K562 (cell line): Measurements from ENCODE around the gene TEPSIN. TPM values are rescaled to one million over a fixed set of nuclear protein-coding genes. Genes with fewer than 3 reads are reported as not detected.

Experiments
- ATAC-seq: fragments of 200-7000 bp; cut with Tn5 transposase; 3 replicates; pipeline ENCODE4 v1.9.1; 2020; ENCODE audit warnings: moderate library complexity
- BruUV-seq: library from RNA; stranded (reverse); fragments of 400-500 nt; replicated peaks from 2 replicates; lab custom pipeline; 2021; lab: Mats Ljungman, UMichigan
- CTCF ChIA-PET: fragments of 300-600 bp; formaldehyde crosslinking; extraction: SDS; loops from one replicate; lab custom pipeline; 2021; ENCODE audit warnings: low intra/inter-chr PET ratio; lab: Yijun Ruan, JAX
- POLR2A ChIA-PET: fragments of 300-600, 350-650 bp; sonication (Branson Sonifier 250); formaldehyde crosslinking; extraction: SDS; loops from one replicate; lab custom pipeline; 2021; ENCODE audit warnings: antibody characterized with exemption, inconsistent platforms; lab: Yijun Ruan, JAX
- DNase-seq, 4 experiments: peaks; one replicate each; pipeline versions ENCODE4 v3.0.0 to v3.0.0-alpha.2; 2011 to 2018; ENCODE audit warnings: low spot score in 3 of 4, mixed read lengths in 3 of 4; ENCODE audit errors: extremely low read depth in 1 of 4
- FAIRE-seq: peaks from 2 replicates; lab custom pipeline; 2011; peaks lifted over from hg19 to GRCh38; lab: Jason Lieb, UNC
- H2AFZ ChIP-seq: 2 replicates; pipeline ENCODE4 v1.6.0; 2011; ENCODE audit warnings: low read depth, low read length, control low read depth, inconsistent platforms
- H3K27ac ChIP-seq: fragments of 200-600 bp; 3 replicates; pipeline ENCODE4 v1.8.0; 2011; ENCODE audit warnings: low read depth, mild to moderate bottlenecking, control low read depth, inconsistent platforms, low read length, moderate library complexity, mixed read lengths; ENCODE audit errors: extremely low read depth
- H3K27me3 ChIP-seq, 2 experiments: fragments of 300-600 bp in 1 of 2; 2 replicates in 1 of 2; 3 replicates in 1 of 2; pipeline versions ENCODE4 v1.6.0 to v1.8.0; 2011; ENCODE audit warnings: inconsistent platforms in 2 of 2, low read length in 2 of 2, mild to moderate bottlenecking in 1 of 2, mixed read lengths in 1 of 2, moderate library complexity in 1 of 2; ENCODE audit not compliant: control insufficient read depth in 2 of 2, insufficient read depth in 2 of 2
- H3K36me3 ChIP-seq: fragments of 300-600 bp; 3 replicates; pipeline ENCODE4 v1.8.0; 2011; ENCODE audit warnings: mild to moderate bottlenecking, low read length, inconsistent platforms; ENCODE audit not compliant: control insufficient read depth, insufficient read depth
- H3K4me1 ChIP-seq, 2 experiments: fragments of 200-600 bp in 1 of 2; replicated peaks in 1 of 2; 2 replicates in 1 of 2; 3 replicates in 1 of 2; pipeline versions ENCODE4 v1.5.1 to v1.8.0; 2011; ENCODE audit warnings: inconsistent platforms in 2 of 2, low read length in 2 of 2, mild to moderate bottlenecking in 1 of 2, mixed read lengths in 1 of 2, moderate library complexity in 1 of 2; ENCODE audit not compliant: control insufficient read depth in 2 of 2, insufficient read depth in 2 of 2
- H3K4me2 ChIP-seq: 2 replicates; pipeline ENCODE4 v1.6.1; 2011; ENCODE audit warnings: low read length, control low read depth, inconsistent platforms, mixed read lengths; ENCODE audit not compliant: insufficient read depth
- H3K4me3 ChIP-seq: fragments of 200-600 bp; sonication (generic), shearing (Covaris generic); 2 replicates; pipeline ENCODE4 v1.5.1; 2016; ENCODE audit warnings: control low read depth, inconsistent platforms
- H3K79me2 ChIP-seq: fragments of 200-600 bp; 3 replicates; pipeline ENCODE4 v1.8.0; 2011; ENCODE audit warnings: low read length, inconsistent platforms; ENCODE audit not compliant: control insufficient read depth, insufficient read depth
- H3K9ac ChIP-seq, 2 experiments: 2 replicates each; pipeline versions ENCODE4 v1.6.0 to v1.6.1; 2011; ENCODE audit warnings: low read depth in 2 of 2, low read length in 2 of 2, control low read depth in 1 of 2, inconsistent platforms in 1 of 2, mild to moderate bottlenecking in 1 of 2, mixed read lengths in 1 of 2; ENCODE audit not compliant: insufficient read depth in 1 of 2
- H3K9me1 ChIP-seq: one replicate; pipeline ENCODE4 v1.6.0; 2011; ENCODE audit warnings: inconsistent platforms, mild to moderate bottlenecking, low read length, moderate library complexity; ENCODE audit not compliant: control insufficient read depth, insufficient read depth
- H3K9me3 ChIP-seq: replicated peaks from 2 replicates; pipeline ENCODE4 v1.5.1; 2011; ENCODE audit warnings: low read depth, low read length, inconsistent platforms; ENCODE audit not compliant: control insufficient read depth, insufficient read depth
- H4K20me1 ChIP-seq: replicated peaks from 2 replicates; pipeline ENCODE4 v1.6.1; 2011; ENCODE audit warnings: low read length, inconsistent platforms, mixed read lengths; ENCODE audit not compliant: control insufficient read depth, insufficient read depth
- ARID1B ChIP-seq: fragments of 450-650 bp; IDR thresholded peaks from 2 replicates; pipeline ENCODE4 v1.6.1; 2016; ENCODE audit warnings: antibody characterized with exemption, mild to moderate bottlenecking, inconsistent platforms
- ARID2 ChIP-seq: fragments of 450-650 bp; IDR thresholded peaks from 2 replicates; pipeline ENCODE4 v1.6.1; 2017; ENCODE audit warnings: antibody characterized with exemption, mild to moderate bottlenecking
- BCOR ChIP-seq: fragments of 450-650 bp; IDR thresholded peaks from 2 replicates; pipeline ENCODE4 v1.6.1; 2016
- CBFA2T3 ChIP-seq: fragments of 450-650 bp; IDR thresholded peaks from 2 replicates; pipeline ENCODE4 v1.6.1; 2017
- CCNT2 ChIP-seq: IDR thresholded peaks from 2 replicates; pipeline ENCODE4 v1.6.1; 2011; ENCODE audit warnings: borderline replicate concordance, low read depth, mild to moderate bottlenecking, moderate library complexity, mixed read lengths, low read length; ENCODE audit not compliant: insufficient read length; ENCODE audit errors: extremely low read depth
- CREB3 ChIP-seq: fragments of 450-650 bp; conservative IDR thresholded peaks from 2 replicates; pipeline ENCODE4 v1.6.1; 2016; ENCODE audit warnings: missing genetic modification characterization, low read depth, mild to moderate bottlenecking, missing compliant biosample characterization, moderate library complexity
- IRF2 ChIP-seq: sonication (generic); formaldehyde crosslinking; IDR thresholded peaks from 2 replicates; pipeline ENCODE4 v1.8.1; 2022; ENCODE audit warnings: mild to moderate bottlenecking, missing genetic modification reagents
- L3MBTL2 ChIP-seq: fragments of 450-650 bp; IDR thresholded peaks from 2 replicates; pipeline ENCODE4 v1.6.1; 2016; ENCODE audit warnings: mild to moderate bottlenecking, moderate library complexity
- LEF1 ChIP-seq: fragments of 450-650 bp; IDR thresholded peaks from 2 replicates; pipeline ENCODE4 v1.6.1; 2016; ENCODE audit warnings: mild to moderate bottlenecking
- PBX2 ChIP-seq, 2 experiments: IDR thresholded peaks in 1 of 2; conservative IDR thresholded peaks in 1 of 2; 2 replicates each; pipeline ENCODE4 v1.6.1; 2016; ENCODE audit warnings: low read depth in 2 of 2, mild to moderate bottlenecking in 1 of 2, missing compliant biosample characterization in 1 of 2, missing genetic modification characterization in 1 of 2, moderate library complexity in 1 of 2
- SAP30 ChIP-seq: fragments of 200-600 bp; sonication (generic); IDR thresholded peaks from 2 replicates; pipeline ENCODE4 v1.6.1; 2012; ENCODE audit warnings: borderline replicate concordance, low read depth, mild to moderate bottlenecking, moderate library complexity, low read length, control low read depth, inconsistent platforms; ENCODE audit not compliant: insufficient read depth, poor library complexity, severe bottlenecking
- SMARCE1 ChIP-seq: fragments of 450-650 bp; IDR thresholded peaks from 2 replicates; pipeline ENCODE4 v1.7.1; 2016; ENCODE audit warnings: mild to moderate bottlenecking
- TBL1XR1 ChIP-seq, 2 experiments: IDR thresholded peaks; 2 replicates each; pipeline ENCODE4 v1.6.1; 2012; ENCODE audit warnings: improper control_type of control experiment in 2 of 2, low read length in 2 of 2, mild to moderate bottlenecking in 1 of 2
- ZBTB2 ChIP-seq: fragments of 450-650 bp; IDR thresholded peaks from 2 replicates; pipeline ENCODE4 v1.6.1; 2016; ENCODE audit warnings: antibody characterized with exemption
- ZNF584 ChIP-seq: fragments of 200-800 bp; sonication (Bioruptor generic); IDR thresholded peaks from 2 replicates; pipeline ENCODE4 v1.6.1; 2016; ENCODE audit warnings: low read depth, mild to moderate bottlenecking, missing genetic modification characterization, missing compliant biosample characterization
- WGBS: fragments of 100-300 bp; shearing (Covaris generic); methylation state at CpG from one replicate; pipeline ENCODE4 v1.1.6; 2016; ENCODE audit warnings: low coverage, mixed read lengths; ENCODE audit not compliant: insufficient coverage; ENCODE audit errors: missing lambda C conversion rate; 5-methylcytosine and 5-hydroxymethylcytosine counted together
- in situ Hi-C: fragments of 300-500 bp; cut with MboI; formaldehyde crosslinking; loops from 4 replicates; pipeline ENCODE4 v1.15.0; 2018; ENCODE audit warnings: inconsistent platforms, mixed read lengths
- intact Hi-C: fragments of 100-400 bp; cut with micrococcal nuclease; formaldehyde crosslinking; loops from 2 replicates; pipeline ENCODE4 v1.14.2; 2022
- polyA plus RNA-seq, 8 experiments: library from polyadenylated mRNA; depleted of rRNA in 4 of 8; stranded (reverse) in 5 of 8; unstranded in 3 of 8; fragments of >200 nt; fragmentation: Nextera tagmentation in 2 of 8; fragmentation: Illumina TruSeq in 1 of 8; extraction: Ambion mirVana in 2 of 8; extraction: Trizol in 1 of 8; gene quantifications; 2 replicates each; pipeline versions ENCODE4 v1.2.1 to v1.2.3, GENCODE V29; 2011 to 2014; ENCODE audit warnings: inconsistent platforms in 1 of 8, missing spikeins in 1 of 8
- total RNA-seq, 7 experiments: library from RNA; depleted of rRNA in 6 of 7; stranded (reverse); fragments of >200 nt in 6 of 7; fragmentation: Illumina TruSeq in 2 of 7; extraction: Trizol in 2 of 7; gene quantifications; 2 replicates each; pipeline versions ENCODE4 v1.2.1 to v1.2.3, GENCODE V29; 2011 to 2021; ENCODE audit warnings: low replicate concordance in 1 of 7

TEPSIN gene
- total and polyA plus RNA-seq, 9 of the 15 experiments (the other 6 are each of a cell fraction or from before 2014, with no cell fraction given), result 0.80 to 29.8 (median 5.3) TPM

- WGBS, result 18% methylated on average over 19 of the region's 26 CpGs
- Histone ChIP-seq H3K79me2 (peaks cover 20% of the 10 kb centered on the region), H2AFZ (no peak overlapping the region), H3K4me1 (peaks cover 24 to 94% of the 10 kb centered on the region in 2 experiments), H4K20me1 (peaks cover 32% of the 10 kb centered on the region), H3K4me3 (no peak overlapping the region), H3K9ac (peak overlapping the region in 1 of 2 experiments; percentile 76; a peak in 2 of 4 replicates), H3K27me3 (no peaks in the 10 kb centered on the region), H3K27ac (no peak overlapping the region), H3K36me3 (peaks cover 21% of the 10 kb centered on the region; the same call in 2 of the 3 replicates), H3K9me1 (peaks cover 9% of the 10 kb centered on the region), H3K4me2 (no peak overlapping the region; the same call in 1 of the 2 replicates), H3K9me3 (no peaks in the 10 kb centered on the region)
- CTCF ChIA-PET, result no interaction called here
- intact Hi-C loops, result loop anchor here (10.0 kb wide), 1 partner anchor 220 kb away; no protein-coding TSS in a partner anchor
- DNase-seq (peak in 2 of 4 experiments; percentile 32 to 67), FAIRE-seq (peak; percentile 96), ATAC-seq (no peak)
- POLR2A ChIA-PET, result interaction anchor here (0.6 to 1.2 kb wide), 4 partner anchors 121 to 779 kb away, joined by 3 to 5 read pairs (median 3); no protein-coding TSS in a partner anchor
- no TSS peak for BruUV-seq
- in situ Hi-C loops, result loop anchor here (25.0 kb wide), 1 partner anchor 98 kb away; no protein-coding TSS in a partner anchor
- peak; percentile 49; the same call in 1 of the 2 replicates for TF ChIP-seq LEF1
- TF ChIP-seq SAP30, result no peak
- peak; percentile 89 for TF ChIP-seq CBFA2T3
- TF ChIP-seq L3MBTL2, result 0 out of 2 replicates have a peak, but pooled peaks have one; percentile 45
- TF ChIP-seq ZNF584, result 0 out of 2 replicates have a peak, but pooled peaks have one; percentile 41
- TF ChIP-seq CREB3 (tag), result no peak
- TF ChIP-seq ARID2, result no peak
- TF ChIP-seq IRF2 (CRISPR knock-in tag), result 0 out of 2 replicates have a peak, but pooled peaks have one; percentile 30
- TF ChIP-seq BCOR, result peak; percentile 80
- TF ChIP-seq PBX2 (CRISPR knock-in tag; IDR thresholded peaks at IDR 0.05; ENCODE audit: low read depth), result no peak
- TF ChIP-seq PBX2 (tag; conservative IDR thresholded peaks at IDR 0.05; ENCODE audit: low read depth), result peak; percentile 48; the same call in 1 of the 2 replicates
- no peak; the same call in 1 of the 2 replicates for TF ChIP-seq ZBTB2
- peak; percentile 84 for TF ChIP-seq SMARCE1
- peak in 1 of 2 experiments; percentile 74; a peak in 1 of 4 replicates for TF ChIP-seq TBL1XR1 (IDR thresholded peaks at IDR 0.05; ENCODE audit: low read length in 2 of 2)
- peak; percentile 15 for TF ChIP-seq CCNT2
- peak; percentile 82 for TF ChIP-seq ARID1B
These were observed 3.7 kb downstream of the TEPSIN start for GRCh38 chr17:81234940-81235821.
